GM12892 (cell line): ENCODE measurements around the gene HOXD9.

ENCODE experiments used
- DNase-seq: peaks from one replicate; pipeline ENCODE4 v3.0.0; 2011; ENCODE audit not compliant: insufficient read length
- FAIRE-seq: peaks from 2 replicates; lab custom pipeline; 2011; peaks lifted over from hg19 to GRCh38; lab: Jason Lieb, UNC
- POLR2A ChIP-seq: IDR thresholded peaks from 2 replicates; pipeline ENCODE4 v1.6.1; 2011; ENCODE audit warnings: low read depth, low read length, control low read depth
- POLR2AphosphoS5 ChIP-seq: IDR thresholded peaks from 2 replicates; pipeline ENCODE4 v1.6.1; 2011; ENCODE audit warnings: low read depth, low read length, control low read depth
- TAF1 ChIP-seq: IDR thresholded peaks from 2 replicates; pipeline ENCODE4 v1.6.1; 2011; ENCODE audit warnings: low read depth, mild to moderate bottlenecking, control low read depth, low read length, borderline replicate concordance

The HOXD9 gene

DNA sequence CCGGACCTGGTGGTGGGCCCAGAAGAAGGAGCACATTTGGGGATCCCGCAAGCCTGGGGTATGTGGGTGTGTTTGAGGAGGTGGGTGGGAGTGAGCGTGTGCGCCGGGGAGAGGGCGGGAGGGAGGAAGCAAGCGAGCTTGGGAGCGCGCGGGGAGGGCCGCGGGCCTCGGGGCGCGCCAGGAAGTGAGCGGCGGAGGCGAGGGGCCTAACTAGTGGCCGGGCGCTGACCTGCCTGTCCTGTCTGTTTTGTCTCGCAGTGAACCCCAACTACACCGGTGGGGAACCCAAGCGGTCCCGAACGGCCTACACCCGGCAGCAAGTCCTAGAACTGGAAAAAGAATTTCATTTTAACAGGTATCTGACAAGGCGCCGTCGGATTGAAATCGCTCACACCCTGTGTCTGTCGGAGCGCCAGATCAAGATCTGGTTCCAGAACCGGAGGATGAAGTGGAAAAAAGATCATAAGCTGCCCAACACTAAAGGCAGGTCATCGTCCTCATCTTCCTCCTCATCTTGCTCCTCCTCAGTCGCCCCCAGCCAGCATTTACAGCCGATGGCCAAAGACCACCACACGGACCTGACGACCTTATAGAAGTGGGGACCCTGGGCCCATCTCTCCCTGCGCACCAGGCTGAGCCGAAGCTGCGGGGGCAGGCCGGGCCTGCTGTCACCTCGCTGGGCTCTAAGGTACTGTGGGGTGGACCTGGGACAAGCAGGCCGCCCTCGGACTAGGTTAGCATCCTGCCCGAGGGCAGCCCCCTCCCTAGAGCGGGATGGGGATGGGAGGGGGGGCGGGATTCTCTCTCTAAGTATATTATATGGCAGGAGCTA is 30.0 kb downstream of the HOXD9 start:
- no peak for DNase-seq
- no peak for TF ChIP-seq TAF1
- TF ChIP-seq POLR2A: no peak
- no peak for TF ChIP-seq POLR2AphosphoS5
- FAIRE-seq: no peak

DNA sequence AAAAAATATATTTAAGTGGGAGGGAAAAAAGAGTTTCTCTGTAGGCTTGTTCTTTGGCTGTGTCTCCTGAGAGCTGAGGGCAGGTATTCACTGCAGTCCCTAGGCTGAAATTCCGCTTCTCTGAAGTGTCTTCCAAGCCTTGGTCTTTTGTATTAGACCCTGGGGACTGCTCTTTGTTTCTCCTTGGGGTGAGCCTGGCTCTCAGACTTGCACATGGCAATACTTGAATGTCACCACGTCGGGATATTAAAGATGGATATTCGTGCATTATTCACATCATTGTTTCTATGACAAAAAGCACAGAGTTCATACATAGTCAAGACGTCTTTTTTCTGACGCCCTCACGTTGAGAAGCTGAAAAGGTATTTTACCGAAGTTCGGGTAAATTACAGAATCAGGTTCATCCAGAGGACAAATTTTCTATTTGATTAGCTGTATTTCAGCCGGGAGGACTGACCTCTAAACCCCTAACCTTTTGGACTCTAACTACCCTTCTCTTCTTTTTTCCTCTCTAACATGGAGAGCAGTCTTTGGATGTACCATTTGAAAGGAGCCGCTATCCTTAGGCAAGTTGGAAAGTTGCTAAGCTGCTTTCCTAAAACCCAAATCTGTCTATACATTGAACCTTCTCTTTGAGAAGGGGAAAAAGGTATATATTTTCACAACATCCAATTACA is 32.2 kb downstream of the HOXD9 start:
- FAIRE-seq (no peak), DNase-seq (no peak)
- no peak for TF ChIP-seq POLR2AphosphoS5

DNA sequence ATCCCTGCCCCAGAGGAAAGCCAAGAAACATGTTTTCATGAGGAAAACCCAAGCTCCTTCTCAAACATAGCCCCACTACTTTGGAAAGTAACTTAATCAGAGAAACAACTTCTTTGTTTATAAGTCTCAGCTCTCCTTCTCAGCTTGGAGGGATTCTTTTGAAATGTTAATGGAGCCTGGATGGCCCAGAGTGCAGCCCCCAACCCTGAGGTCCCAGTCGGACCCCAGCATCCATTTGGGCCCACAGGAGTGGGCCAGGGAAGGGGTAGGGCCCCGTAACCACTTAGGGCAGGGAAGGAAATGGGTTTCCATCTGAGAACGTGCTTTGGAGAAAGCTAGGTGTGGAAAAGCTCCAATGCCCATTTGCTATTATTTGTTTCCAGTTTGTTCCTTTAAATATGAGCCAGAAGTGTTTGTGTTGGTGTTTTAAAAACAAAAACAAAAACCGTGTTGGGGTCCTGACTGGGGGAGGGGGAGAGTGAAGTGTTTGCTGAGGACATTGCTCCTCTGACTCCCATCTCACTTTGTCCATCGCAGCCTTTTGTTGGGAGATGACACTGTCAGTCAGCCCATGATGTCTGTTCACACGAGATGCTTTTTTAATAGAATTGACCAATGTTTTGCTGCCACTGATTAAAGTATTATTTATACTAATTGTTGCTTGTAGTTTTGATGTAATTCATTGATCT is 33.0 kb downstream of the HOXD9 start:
- no peak for FAIRE-seq
- no peak for DNase-seq
- no peak for TF ChIP-seq POLR2A
- TF ChIP-seq POLR2AphosphoS5: no peak

DNA sequence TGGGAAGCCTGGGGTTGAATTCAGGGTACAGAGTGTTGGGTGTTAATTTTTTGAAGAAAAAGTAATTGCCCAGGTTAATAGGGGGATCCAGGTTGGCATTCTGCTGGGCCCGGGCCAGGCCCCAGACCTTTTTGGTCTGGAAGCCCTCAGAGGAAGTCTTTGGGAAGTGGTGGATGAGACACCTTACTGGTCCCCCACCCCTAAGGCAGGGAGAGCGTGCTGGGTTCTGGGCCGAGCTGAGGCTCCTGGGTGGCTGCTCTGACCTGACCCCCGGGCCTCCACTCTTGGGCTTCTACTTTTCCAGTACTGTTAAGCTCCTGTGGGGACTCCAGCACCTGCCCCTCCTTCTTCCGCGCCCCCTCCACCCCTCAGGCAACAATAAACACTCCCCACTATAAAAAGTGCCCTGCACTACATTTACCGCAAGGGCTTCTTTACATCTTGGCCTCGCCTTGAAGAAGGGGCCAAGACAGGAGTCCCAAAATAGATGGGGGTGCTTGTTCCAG is 33.8 kb downstream of the HOXD9 start:
- no peak for FAIRE-seq
- TF ChIP-seq POLR2A (no peak), TAF1 (no peak), POLR2AphosphoS5 (no peak)
- DNase-seq: no peak

DNA sequence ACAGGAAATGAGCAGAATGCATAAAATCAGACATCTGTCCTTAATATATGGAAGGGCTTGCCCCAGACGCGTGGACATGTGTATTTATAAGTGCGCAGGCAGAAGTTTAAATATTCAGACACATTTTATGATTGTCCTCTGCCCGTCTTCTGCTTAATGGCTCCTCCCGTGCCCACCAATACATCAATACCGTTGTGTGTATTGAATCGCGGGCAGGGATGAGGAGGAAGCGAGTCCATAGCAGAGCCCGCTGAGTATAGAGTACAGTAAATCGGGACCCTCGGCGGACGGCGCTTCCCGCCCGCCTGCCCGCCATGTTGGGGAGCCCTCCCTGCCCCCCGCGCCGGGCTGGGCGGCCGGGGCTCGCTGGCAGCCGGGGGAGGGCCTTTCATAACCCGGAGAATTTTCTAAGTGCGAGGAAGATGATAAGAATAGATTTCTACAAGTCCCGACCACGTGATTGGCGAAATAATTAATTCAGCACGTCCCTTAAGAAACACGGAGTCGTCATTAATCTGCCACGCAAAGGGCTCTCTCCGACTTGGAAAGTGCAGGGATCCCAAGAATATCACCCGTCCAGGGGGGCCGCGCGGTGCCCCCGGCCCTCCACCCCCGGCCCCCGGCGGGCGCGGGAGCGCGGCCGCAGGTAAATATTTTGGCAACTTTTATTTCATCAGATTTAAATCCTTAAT is 34.4 kb downstream of the HOXD9 start, which contains the start of gene HOXD3:
TSS of gene HOXD3 (plus strand) at position 501 of the 692 bp plus-strand sequence. CDS start 11,808 bp downstream, outside the sequence.
- no peak for DNase-seq
- no peak for TF ChIP-seq POLR2A
- TF ChIP-seq POLR2AphosphoS5: no peak
- TF ChIP-seq TAF1: no peak
- FAIRE-seq: no peak

DNA sequence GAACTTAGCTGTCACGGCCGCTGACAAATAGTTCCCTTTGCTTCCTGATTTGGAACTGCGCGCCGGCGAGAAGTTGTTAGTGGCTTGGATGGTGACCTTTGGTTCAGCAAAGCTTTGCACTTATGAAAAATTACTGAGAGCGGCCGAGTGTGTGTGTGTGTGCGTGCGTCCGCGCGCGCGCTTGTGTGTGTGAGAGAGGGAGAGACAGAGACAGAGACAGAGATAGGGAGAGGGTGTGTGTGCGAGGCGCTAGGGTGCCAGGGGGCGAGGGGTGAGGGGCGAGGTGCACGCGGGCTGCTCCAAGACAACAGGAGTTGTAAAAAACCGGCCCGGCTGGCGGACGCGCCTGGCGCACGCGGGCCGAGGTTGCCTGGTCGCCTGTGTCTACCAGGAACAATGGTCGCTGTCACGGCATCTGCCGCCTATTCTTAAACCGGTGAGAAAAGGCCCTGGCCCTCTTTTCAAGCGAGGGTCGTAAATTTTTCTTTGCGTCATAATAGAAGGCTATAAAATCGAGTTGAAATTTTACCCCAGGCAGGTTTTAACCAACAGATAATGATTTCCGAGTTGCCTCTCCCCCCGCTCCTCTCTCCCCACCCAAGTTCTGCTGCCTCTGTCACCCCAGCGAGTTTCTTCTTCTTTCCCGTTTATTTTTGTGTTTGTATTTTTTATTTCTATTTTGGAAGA is 35.1 kb downstream of the HOXD9 start:
- no peak for DNase-seq
- no peak for FAIRE-seq
- TF ChIP-seq POLR2A: no peak
- TF ChIP-seq TAF1: no peak
- TF ChIP-seq POLR2AphosphoS5: no peak

DNA sequence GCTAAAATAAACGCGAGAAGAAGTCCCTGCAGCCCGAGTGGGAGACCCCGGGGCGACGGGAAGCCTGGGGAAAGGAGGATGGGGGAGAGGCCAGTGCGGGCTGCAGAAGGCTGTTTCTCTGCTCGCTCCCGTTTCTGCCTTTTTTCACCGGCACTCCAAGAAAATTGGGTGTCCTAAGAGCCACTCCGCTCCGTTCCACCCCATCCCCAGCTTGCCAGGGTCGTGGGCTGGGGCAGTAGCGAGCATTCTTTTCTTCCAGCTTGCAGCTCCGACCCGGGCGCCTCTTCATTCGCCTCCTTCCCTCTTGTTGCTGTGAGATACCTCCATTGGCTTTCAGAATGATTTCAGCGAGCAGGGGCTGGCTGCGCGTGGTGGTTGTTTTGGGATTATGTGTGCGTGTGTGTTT is 35.7 kb downstream of the HOXD9 start:
- no peak for FAIRE-seq
- DNase-seq: no peak
- TF ChIP-seq POLR2AphosphoS5: no peak
- no peak for TF ChIP-seq TAF1
- no peak for TF ChIP-seq POLR2A

DNA sequence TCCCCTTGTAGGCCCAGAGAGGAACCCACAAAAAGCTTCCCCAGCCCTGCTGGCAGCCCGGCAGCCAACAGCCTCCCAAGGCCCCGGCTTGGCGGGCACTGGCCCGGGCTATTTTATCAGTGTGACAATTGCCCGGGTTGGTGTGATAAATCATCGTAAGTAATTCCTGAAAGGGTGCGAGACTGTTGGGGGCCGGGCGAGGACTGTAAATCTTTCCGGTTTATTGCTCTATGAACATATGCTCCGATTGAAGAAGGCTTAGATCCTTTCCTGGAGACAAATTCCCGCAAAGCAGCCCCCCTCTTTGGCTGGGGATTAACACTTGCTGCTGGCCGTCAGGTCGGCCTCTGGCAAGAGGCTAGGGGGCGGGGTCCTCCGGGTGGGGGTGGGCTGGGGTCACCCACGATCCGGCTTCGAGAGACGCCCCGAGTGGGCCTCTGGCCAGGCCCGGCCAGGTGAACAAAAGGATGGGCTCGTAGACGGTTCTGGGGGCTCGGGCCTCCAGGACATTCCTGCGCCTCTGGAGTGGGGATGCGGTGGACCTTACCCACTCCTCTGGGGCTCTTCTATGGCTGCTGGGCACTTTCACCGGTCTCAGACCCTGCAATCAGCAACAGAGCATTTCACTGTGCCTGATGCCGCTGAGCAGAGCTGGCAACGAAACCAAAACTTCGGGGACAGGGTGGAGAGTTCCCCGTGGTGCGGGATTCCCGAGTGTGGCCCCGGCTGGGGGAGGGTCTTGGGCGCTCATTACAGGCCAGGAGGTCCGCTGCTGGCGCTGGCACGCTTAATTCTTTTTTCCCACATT is 36.5 kb downstream of the HOXD9 start:
- FAIRE-seq (no peak), DNase-seq (no peak)
- TF ChIP-seq POLR2AphosphoS5 (no peak), POLR2A (no peak), TAF1 (no peak)

DNA sequence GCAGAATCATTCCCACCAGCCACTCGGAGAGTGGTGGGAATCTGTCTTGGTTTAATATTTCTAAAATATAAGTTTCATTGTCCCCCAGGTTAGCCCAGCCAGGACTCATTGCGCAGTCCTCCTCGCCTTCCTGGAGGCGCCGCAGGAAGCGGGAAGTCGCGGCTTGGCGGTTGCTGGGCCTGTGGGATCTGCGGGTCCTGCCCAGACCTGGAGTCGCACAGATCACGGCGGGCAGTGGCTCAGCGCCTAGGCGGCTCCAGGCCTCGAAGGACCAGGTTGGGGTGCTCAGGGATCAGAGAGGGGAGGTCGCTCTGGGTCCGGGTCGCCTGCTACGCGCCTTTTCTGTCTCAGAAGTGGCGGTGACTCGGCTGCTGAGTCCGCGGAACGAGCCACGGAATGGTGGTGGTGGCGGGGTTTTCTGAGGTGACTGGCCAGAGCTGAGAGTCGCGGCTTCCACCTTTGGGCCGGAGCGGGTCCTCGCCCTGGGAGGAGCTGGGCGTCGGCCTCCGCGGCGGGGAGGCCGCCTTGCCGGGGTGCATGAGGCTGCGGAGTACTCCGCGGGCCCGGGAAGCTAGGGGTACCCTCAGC is 37.2 kb downstream of the HOXD9 start:
- FAIRE-seq: no peak
- TF ChIP-seq TAF1 (no peak), POLR2A (no peak), POLR2AphosphoS5 (no peak)
- no peak for DNase-seq
